Measurements from ENCODE around the gene VWA8.

- TF ChIP-seq EZH2 (IDR thresholded peaks at IDR 0.05; ENCODE audit: low read depth, unreplicated experiment) = no peak
- no peak for TF ChIP-seq CTCF (conservative IDR thresholded peaks at IDR 0.05; ENCODE audit: low read depth in 2 of 2)
- TF ChIP-seq POLR2AphosphoS5 (IDR thresholded peaks at IDR 0.05; ENCODE audit: low read depth) = no peak
- no peak for TF ChIP-seq ETS1 (IDR thresholded peaks at IDR 0.05)
- TF ChIP-seq ZNF114 (CRISPR knock-in tag; IDR thresholded peaks at IDR 0.05) = no peak
- no peak for TF ChIP-seq ZNF331 (CRISPR knock-in tag; IDR thresholded peaks at IDR 0.05; ENCODE audit: low read depth)
- no peak for TF ChIP-seq EZH2phosphoT487 (IDR thresholded peaks at IDR 0.05; ENCODE audit: unreplicated experiment)
- TF ChIP-seq STAT1 (IDR thresholded peaks at IDR 0.05; ENCODE audit: unreplicated experiment) = no peak
- no peak for TF ChIP-seq REST (IDR thresholded peaks at IDR 0.05; ENCODE audit: unreplicated experiment)
- TF ChIP-seq JUNB (IDR thresholded peaks at IDR 0.05; ENCODE audit: unreplicated experiment) = no peak
- no peak for TF ChIP-seq CREB1 (CRISPR knock-in tag; IDR thresholded peaks at IDR 0.05; ENCODE audit: low read depth)
- no peak for TF ChIP-seq NANOG (IDR thresholded peaks at IDR 0.05; ENCODE audit: borderline replicate concordance)
- TF ChIP-seq ZNF462 (CRISPR knock-in tag; IDR thresholded peaks at IDR 0.05) = no peak
Observed at GRCh38 chr13:41766439-41766838, 194.5 kb downstream of the VWA8 start.

All from GM23338 (cell line).